ENCODE measurements around the gene UNC13A. TPM values are rescaled to one million over a fixed set of nuclear protein-coding genes. Genes with fewer than 3 reads are reported as not detected.
A peak's percentile ranks its signal among the peaks of the same experiment; 100 is the strongest.

The UNC13A gene
- total RNA-seq, 1 donor from 2014 or later = 1.3 TPM

DNA sequence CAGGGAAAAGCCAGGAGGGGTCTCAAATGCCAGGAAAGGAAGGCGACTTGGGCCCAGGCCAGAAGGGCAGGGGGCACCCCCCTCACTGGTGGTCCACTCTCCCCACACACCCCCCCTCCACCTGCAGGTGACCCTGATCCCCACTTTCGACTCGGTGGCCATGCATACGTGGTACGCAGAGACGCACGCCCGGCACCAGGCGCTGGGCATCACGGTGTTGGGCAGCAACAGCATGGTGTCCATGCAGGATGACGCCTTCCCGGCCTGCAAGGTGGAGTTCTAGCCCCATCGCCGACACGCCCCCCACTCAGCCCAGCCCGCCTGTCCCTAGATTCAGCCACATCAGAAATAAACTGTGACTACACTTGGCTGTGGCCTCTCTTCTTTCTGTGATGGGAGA is 46.0 kb upstream of the UNC13A start:
- H3K36me3 Mint-ChIP-seq = peaks cover 32% of the 10 kb centered on the region
- peak overlapping the region; percentile 35 for H3K4me3 Mint-ChIP-seq
- Histone ChIP-seq H3K9me3 (ENCODE audit: low read depth) (no peaks in the 10 kb centered on the region), H3K79me2 (ENCODE audit: low read depth) (peaks cover 37% of the 10 kb centered on the region), H3F3A (ENCODE audit: low read depth) (peaks cover 7% of the 10 kb centered on the region), H4K20me1 (ENCODE audit: low read depth) (peaks cover 57% of the 10 kb centered on the region), H3K27me3 (no peaks in the 10 kb centered on the region), H3K9ac (no peak overlapping the region), H3K4me2 (no peak overlapping the region), H3K4me3 (no peak overlapping the region), H3K27ac (no peak overlapping the region), H3K4me1 (no peaks in the 10 kb centered on the region), H2AFZ (replicated peaks) (no peak overlapping the region), H3K36me3 (no peaks in the 10 kb centered on the region)
- no peak overlapping the region for H3K27ac Mint-ChIP-seq
- DNase-seq (ENCODE audit: low spot score) = no peak
- H3K4me1 Mint-ChIP-seq = peaks cover 9% of the 10 kb centered on the region
- no peaks in the 10 kb centered on the region for H3K9me3 Mint-ChIP-seq
- TF ChIP-seq EZH2 (IDR thresholded peaks at IDR 0.05) (no peak), EZH2phosphoT487 (IDR thresholded peaks at IDR 0.05) (no peak), CTCF (IDR thresholded peaks at IDR 0.05) (no peak)
- H3K27me3 Mint-ChIP-seq (ENCODE audit: insufficient read depth, low read depth) = peaks cover 2% of the 10 kb centered on the region

- no peaks in the 10 kb centered on the region for H3K36me3 ChIP-seq
- H3K4me3 ChIP-seq = no peak overlapping the region
- no peak overlapping the region for H3K4me2 ChIP-seq
- H3F3A ChIP-seq (ENCODE audit: low read depth) = no peaks in the 10 kb centered on the region
- H3K4me1 ChIP-seq = no peaks in the 10 kb centered on the region
- H3K27ac ChIP-seq = no peak overlapping the region
- Mint-ChIP-seq H3K27me3 (ENCODE audit: insufficient read depth, low read depth) (peaks cover 2% of the 10 kb centered on the region), H3K4me3 (no peak overlapping the region), H3K9me3 (no peaks in the 10 kb centered on the region), H3K4me1 (peaks cover 6% of the 10 kb centered on the region), H3K36me3 (peaks cover 32% of the 10 kb centered on the region), H3K27ac (no peak overlapping the region)
- no peak overlapping the region for H2AFZ ChIP-seq (replicated peaks)
- peaks cover 65% of the 10 kb centered on the region for H4K20me1 ChIP-seq (ENCODE audit: low read depth)
- no peaks in the 10 kb centered on the region for H3K27me3 ChIP-seq
- peaks cover 48% of the 10 kb centered on the region for H3K79me2 ChIP-seq (ENCODE audit: low read depth)
- H3K9ac ChIP-seq = no peak overlapping the region
- H3K9me3 ChIP-seq (ENCODE audit: low read depth) = no peaks in the 10 kb centered on the region
- TF ChIP-seq EZH2 (IDR thresholded peaks at IDR 0.05) (no peak), CTCF (IDR thresholded peaks at IDR 0.05) (no peak), EZH2phosphoT487 (IDR thresholded peaks at IDR 0.05) (no peak)
- no peak for DNase-seq (ENCODE audit: low spot score)
Observed at GRCh38 chr19:17733127-17733526, 45.0 kb upstream of the UNC13A start.

DNA sequence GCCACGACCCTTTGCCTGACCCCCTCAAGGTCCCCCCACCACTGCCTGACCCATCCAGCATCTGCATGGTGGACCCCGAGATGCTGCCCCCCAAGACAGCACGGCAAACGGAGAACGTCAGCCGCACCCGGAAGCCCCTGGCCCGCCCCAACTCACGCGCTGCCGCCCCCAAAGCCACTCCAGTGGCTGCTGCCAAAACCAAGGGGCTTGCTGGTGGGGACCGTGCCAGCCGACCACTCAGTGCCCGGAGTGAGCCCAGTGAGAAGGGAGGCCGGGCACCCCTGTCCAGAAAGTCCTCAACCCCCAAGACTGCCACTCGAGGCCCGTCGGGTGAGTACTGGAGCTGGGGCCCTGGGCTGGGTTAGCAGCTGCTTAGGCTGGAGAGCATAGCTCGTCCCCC is 39.7 kb upstream of the UNC13A start:
- Histone ChIP-seq H3K9me3 (ENCODE audit: low read depth) (no peaks in the 10 kb centered on the region), H3K4me1 (no peaks in the 10 kb centered on the region), H3K9ac (no peak overlapping the region), H3F3A (ENCODE audit: low read depth) (no peaks in the 10 kb centered on the region), H3K27ac (no peak overlapping the region), H3K79me2 (ENCODE audit: low read depth) (peaks cover 79% of the 10 kb centered on the region), H3K27me3 (no peaks in the 10 kb centered on the region), H2AFZ (replicated peaks) (no peak overlapping the region), H4K20me1 (ENCODE audit: low read depth) (peaks cover 67% of the 10 kb centered on the region), H3K4me3 (no peak overlapping the region), H3K36me3 (no peaks in the 10 kb centered on the region), H3K4me2 (no peak overlapping the region)
- H3K9me3 Mint-ChIP-seq = no peaks in the 10 kb centered on the region
- H3K27ac Mint-ChIP-seq = no peak overlapping the region
- peaks cover 36% of the 10 kb centered on the region for H3K36me3 Mint-ChIP-seq
- TF ChIP-seq EZH2 (IDR thresholded peaks at IDR 0.05) (no peak), EZH2phosphoT487 (IDR thresholded peaks at IDR 0.05) (no peak), CTCF (IDR thresholded peaks at IDR 0.05) (no peak)
- H3K4me3 Mint-ChIP-seq = no peak overlapping the region
- H3K27me3 Mint-ChIP-seq (ENCODE audit: insufficient read depth, low read depth) = peaks cover 5% of the 10 kb centered on the region
- no peak for DNase-seq (ENCODE audit: low spot score)
- peaks cover 3% of the 10 kb centered on the region for H3K4me1 Mint-ChIP-seq
